GM21619 (cell line): ENCODE results near the gene SOX10.

Experiments
- ATAC-seq: cut with Tn5 transposase; IDR thresholded peaks from one replicate; pipeline ENCODE4 v1.9.1; 2021; ENCODE audit not compliant: unreplicated experiment

SOX10 gene

GRCh38 chr22:37983860-37984791 is at the start of gene SOX10:
Gene SOX10, minus strand, starts transcription at chr22:37984555. Its CDS starts 771 bp downstream, at chr22:37983784.
- no peak for ATAC-seq

GRCh38 chr22:38033522-38034277 is 49.3 kb upstream of the SOX10 start:
- ATAC-seq = no peak

- ATAC-seq = no peak
Measured at GRCh38 chr22:38032681-38033521, 48.5 kb upstream of the SOX10 start.

- ATAC-seq = no peak
Measured at GRCh38 chr22:38031491-38031890, 47.1 kb upstream of the SOX10 start.

GRCh38 chr22:38030311-38031133 is 46.2 kb upstream of the SOX10 start:
- no peak for ATAC-seq

GRCh38 chr22:38029901-38030300 is 45.5 kb upstream of the SOX10 start:
- no peak for ATAC-seq

GRCh38 chr22:38029370-38029769 is 45.0 kb upstream of the SOX10 start:
- no peak for ATAC-seq

GRCh38 chr22:38028344-38029130 is 44.2 kb upstream of the SOX10 start:
- no peak for ATAC-seq

- ATAC-seq = no peak
Measured at GRCh38 chr22:38027487-38027886, 43.1 kb upstream of the SOX10 start.

- no peak for ATAC-seq
Measured at GRCh38 chr22:38026130-38027111, 42.1 kb upstream of the SOX10 start.

GRCh38 chr22:38025514-38025913 is 41.2 kb upstream of the SOX10 start:
- ATAC-seq = no peak

- ATAC-seq = no peak
Measured at GRCh38 chr22:38023045-38023444, 38.7 kb upstream of the SOX10 start.

- no peak for ATAC-seq
Measured at GRCh38 chr22:38021206-38021605, 36.9 kb upstream of the SOX10 start.

GRCh38 chr22:38018938-38019827 is 34.8 kb upstream of the SOX10 start:
- ATAC-seq = no peak

- no peak for ATAC-seq
Measured at GRCh38 chr22:38017939-38018885, 33.9 kb upstream of the SOX10 start.

- ATAC-seq = no peak
Measured at GRCh38 chr22:38017272-38017920, 33.0 kb upstream of the SOX10 start.
